Uterus (tissue), 2 donors: ENCODE results near the gene SETSIP.

Source experiments
- CTCF ChIP-seq, 4 experiments: fragments of 200-600 bp in 2 of 4; fragments of 450-650 bp in 2 of 4; sonication (generic) in 2 of 4; IDR thresholded peaks; one replicate each; pipeline ENCODE4 v1.5.1; 2016 to 2019; ENCODE audit warnings: antibody characterized with exemption in 4 of 4, mild to moderate bottlenecking in 2 of 4, moderate library complexity in 1 of 4
- POLR2A ChIP-seq, 2 donors: fragments of 450-650 bp; IDR thresholded peaks; one replicate each; pipeline ENCODE4 v1.6.1; 2016; ENCODE audit warnings: antibody characterized with exemption in 2 of 2, mild to moderate bottlenecking in 1 of 2, moderate library complexity in 1 of 2

- TF ChIP-seq CTCF (IDR thresholded peaks at IDR 0.05) (no peak), POLR2A (IDR thresholded peaks at IDR 0.05) (no peak)
Observed at GRCh38 chr1:92085727-92086126, 10.5 kb upstream of the SETSIP start.
